ENCODE data around the gene RMRP.
A peak's percentile ranks its signal among the peaks of the same experiment; 100 is the strongest.

The RMRP gene

DNA sequence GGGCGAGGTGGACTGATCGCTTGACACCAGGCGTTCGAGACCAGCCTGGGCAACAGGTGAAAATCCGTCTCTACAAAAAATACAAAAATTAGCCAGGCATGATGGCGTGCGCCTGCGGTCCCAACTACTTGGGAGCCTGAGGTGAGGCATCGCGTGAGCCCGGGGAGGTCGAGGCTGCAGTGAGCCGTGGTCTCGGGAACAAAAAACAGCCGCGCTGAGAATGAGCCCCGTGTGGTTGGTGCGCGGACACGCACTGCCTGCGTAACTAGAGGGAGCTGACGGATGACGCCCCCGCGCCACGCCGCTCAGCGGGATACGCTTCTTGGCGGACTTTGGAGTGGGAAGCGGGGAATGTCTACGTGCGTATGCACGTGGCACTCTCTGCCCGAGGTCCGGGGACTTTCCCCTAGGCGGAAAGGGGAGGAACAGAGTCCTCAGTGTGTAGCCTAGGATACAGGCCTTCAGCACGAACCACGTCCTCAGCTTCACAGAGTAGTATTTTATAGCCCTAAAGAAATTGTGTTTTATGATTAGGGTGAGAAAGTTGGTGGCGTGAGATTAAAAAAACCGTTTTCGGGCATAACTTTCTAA, at the start of gene RMRP:
Gene RMRP (minus strand): TSS at position 474 of the 591 bp plus-strand sequence.
- peak; percentile 94 for DNase-seq (ENCODE audit: low read depth)

GRCh38 chr9:35706951-35707350, 49.1 kb upstream of the RMRP start:
- DNase-seq (ENCODE audit: low read depth), result no peak

DNA sequence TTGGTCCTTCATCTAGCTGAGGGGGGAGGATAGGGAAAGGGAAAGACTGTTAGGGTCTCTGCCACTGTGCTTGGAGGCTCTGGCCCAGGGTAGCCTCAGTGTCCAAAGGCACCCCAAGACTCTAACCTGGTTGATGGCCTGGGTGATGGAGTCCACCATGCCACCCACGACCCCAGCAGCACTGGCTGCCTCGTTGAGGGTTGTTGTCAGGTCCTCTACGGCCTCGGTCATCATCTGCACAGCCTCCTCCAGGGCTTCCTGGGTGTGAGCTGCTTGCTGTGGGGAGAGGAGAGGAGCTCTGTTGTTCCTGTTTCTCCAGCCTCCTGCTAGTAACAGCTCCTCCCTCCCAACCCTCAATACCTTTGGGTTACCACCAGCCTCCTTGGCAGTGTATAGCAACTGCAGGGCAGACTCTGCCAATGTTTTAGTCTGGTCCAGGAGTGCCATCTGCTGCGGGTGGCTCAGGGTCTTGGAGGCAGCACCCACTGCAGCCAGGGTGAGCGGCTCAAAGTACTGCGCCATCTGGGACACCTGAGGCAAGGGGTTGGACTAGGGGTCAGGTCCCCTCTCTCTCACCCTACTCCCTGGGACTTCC, 48.1 kb upstream of the RMRP start:
- DNase-seq (ENCODE audit: low read depth), result no peak

GRCh38 chr9:35705372-35705771, 47.6 kb upstream of the RMRP start:
- DNase-seq (ENCODE audit: low read depth), result no peak

DNA sequence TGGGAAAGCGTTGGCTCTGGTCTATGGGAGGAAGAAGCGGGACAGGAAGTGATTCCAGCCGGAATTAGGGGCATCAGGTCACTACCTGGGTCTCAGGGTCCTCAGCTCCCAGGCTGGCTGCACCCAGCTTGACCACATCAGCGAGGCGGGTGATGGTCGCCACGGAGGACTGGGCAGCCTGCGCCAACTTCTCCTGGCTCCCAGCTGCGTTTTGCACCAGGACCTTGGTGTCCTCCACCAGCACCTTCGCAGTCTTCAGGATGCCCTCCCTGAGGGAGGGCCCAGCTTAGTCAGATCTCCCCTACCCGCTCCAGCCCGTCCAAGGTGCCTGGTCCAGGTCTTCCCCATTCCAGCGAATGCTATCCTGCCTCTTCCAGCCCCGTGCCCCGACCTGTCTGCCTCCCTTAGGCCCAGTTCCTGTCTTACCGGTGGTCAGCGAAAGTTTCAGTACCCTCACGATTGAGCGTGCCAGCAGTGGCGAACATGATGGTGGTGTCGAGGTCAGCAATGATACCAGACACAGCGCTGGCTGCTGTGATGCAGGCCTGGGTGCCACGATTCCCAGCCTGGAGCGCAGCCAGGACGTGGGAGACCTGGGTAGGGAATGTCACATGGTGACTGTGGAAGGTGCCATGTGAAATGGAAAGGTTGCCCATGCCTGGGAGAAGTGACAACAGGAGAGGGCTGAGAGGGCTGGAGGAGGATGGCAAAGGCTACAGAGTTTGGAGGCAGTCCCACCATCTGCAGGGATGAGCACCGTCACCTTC, 46.3 kb upstream of the RMRP start:
- no peak for DNase-seq (ENCODE audit: low read depth)

GRCh38 chr9:35702696-35703095, 44.9 kb upstream of the RMRP start:
- DNase-seq (ENCODE audit: low read depth), result no peak

DNA sequence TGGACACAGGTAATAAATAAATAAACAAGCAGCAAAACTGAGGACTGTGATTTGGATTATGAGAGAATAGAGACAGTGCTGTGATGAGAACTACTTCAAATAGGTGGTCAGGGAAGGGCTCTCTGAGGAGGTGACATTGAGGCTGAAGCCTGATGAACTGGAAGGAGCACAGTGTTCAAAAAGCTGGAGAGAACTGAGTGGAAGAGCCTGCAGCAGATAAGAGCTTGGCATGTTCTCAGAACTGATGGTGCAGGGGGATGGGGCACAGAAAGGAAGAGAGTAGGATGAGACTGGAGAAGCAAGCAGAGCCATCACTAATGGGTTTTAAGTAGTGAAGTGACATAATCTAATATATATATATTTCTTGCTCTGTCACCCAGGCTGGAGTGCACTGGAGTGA, 43.1 kb upstream of the RMRP start:
- DNase-seq (ENCODE audit: low read depth), result no peak

DNA sequence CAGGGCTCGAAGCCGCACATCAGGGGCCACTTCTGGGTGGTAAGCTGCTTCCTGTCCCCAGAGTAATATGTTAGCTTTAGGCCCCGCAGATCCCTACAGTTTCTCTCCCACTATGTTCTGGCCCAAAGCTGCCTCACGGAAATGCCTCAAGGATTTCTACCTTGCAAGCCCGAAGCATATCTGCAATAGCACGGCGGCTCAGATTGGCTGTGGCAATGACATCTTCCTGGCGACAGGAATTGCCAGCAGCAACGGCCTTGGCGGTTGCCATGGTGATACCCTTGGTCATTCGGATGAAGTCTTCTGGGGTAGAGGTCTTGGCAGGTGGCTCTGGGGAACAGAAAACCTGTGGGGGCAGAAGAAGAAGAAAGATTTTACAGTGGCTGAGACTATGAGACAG, 42.2 kb upstream of the RMRP start:
- DNase-seq (ENCODE audit: low read depth), result no peak

- DNase-seq (ENCODE audit: low read depth), result no peak
Measured at GRCh38 chr9:35698231-35698630, 40.4 kb upstream of the RMRP start.

DNA sequence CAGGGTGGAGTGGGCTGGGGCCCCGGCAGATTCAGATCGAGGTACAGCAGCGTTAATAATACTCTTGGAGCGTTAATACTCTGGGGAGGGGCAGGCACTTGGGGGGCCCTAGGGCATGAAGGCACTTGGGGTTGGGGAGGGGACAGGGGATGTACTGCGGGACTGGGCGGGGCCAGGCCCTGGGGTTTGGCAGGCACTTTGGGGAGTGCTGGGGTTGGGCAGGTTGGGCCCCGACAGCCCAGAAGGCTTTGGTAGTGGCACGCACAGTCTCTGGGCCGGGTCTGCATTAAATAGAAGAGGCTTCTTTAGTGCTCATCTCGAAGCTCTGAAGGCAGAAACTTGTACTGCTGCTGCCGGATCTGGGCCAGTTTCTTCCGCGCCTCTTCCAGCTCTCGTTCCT, 39.7 kb upstream of the RMRP start:
- DNase-seq (ENCODE audit: low read depth), result no peak

DNA sequence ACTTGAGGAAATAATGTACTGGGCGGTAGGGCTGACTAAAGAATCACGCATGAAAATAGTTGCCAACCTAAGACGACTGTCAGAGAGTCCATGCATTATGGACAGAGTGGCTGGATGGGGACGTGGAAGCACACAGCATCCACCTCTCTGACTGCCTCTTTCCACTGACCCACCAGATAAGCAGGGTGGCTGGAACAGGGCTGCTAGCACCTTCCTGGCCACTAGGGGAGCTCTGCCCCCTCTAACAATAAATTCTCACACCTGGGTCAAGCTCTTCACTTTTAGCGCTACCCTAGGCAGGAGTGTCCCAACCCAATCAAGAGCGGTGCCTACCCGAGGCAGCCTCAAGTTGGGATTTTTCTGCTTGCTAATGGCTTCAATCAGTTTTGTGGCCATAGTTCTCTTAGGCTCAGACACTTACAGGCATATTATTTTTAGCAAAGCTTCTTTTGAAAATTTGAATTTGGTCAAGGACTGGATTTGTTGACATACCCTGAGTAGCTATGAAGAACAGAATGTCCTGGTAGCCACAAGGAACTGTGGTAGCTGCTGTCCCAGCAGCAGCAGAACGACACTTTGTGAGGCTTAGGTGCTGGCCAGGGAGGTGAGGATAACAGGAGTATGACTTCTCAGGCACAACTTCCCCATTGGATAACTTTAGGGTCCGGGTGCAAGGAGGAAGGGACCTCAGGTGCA, 38.8 kb upstream of the RMRP start:
- DNase-seq (ENCODE audit: low read depth), result peak; percentile 40

- no peak for DNase-seq (ENCODE audit: low read depth)
Measured at GRCh38 chr9:35695943-35696401, 38.2 kb upstream of the RMRP start.

DNA sequence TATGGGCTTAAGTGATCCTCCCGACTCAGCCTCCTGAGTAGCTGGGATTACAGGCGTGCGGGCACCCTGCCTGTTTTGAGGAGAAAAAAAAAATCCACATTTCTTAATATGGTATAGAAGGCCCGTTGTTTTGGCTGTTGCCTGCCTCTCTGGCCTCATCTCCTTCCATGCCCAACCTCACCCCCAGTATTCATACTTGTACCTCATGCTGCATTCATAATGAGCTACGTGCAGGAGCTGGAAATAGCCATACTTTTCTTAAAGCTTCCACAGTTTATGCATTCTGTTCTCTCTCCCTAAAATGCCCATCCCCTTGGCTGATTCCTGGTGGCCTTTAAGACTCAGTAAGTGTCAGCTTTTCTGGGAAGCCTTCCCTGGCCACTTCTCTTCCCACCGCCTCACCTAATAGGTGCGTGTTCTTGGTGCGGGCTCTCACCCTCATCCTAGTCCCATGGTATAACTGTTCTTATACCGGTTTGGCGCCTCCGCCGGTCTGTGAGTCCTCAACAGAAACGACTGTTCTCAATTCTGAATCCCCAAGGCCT, 34.0 kb upstream of the RMRP start:
- DNase-seq (ENCODE audit: low read depth), result no peak

DNA sequence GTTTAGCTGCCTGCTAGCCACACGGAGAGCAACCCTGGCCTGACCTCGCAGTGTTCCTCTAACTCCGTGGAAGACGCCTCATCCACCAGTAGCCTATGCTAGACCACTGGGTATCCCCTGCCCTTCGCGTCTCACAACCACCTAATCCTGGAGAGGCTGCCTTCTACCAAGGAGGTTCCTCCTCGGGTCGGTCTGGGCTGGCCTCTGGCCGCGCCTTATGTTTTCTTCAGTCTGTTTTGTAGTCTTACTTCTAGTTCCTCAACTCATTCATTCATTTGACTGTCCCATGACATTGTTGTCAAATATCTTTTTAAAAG, 33.5 kb upstream of the RMRP start:
- no peak for DNase-seq (ENCODE audit: low read depth)

- DNase-seq (ENCODE audit: low read depth), result no peak
Measured at GRCh38 chr9:35690614-35691333, 33.0 kb upstream of the RMRP start.

DNA sequence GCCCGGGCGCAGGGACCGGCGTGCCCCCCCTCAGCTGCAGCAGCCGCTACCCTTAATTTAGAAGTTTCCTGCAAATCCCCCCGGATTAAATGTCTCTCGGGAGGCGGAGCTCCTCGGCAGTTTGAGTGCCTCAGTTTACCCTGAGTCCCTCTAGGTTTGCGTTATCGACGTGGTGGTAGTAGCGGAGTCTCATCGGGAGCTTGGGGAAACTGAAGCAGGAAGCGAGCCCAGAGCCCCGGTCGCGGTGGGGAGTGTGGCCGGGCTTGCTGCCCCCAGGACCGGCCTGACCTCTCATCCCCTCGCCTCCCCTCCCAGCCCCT, 32.4 kb upstream of the RMRP start:
- no peak for DNase-seq (ENCODE audit: low read depth)

DNA sequence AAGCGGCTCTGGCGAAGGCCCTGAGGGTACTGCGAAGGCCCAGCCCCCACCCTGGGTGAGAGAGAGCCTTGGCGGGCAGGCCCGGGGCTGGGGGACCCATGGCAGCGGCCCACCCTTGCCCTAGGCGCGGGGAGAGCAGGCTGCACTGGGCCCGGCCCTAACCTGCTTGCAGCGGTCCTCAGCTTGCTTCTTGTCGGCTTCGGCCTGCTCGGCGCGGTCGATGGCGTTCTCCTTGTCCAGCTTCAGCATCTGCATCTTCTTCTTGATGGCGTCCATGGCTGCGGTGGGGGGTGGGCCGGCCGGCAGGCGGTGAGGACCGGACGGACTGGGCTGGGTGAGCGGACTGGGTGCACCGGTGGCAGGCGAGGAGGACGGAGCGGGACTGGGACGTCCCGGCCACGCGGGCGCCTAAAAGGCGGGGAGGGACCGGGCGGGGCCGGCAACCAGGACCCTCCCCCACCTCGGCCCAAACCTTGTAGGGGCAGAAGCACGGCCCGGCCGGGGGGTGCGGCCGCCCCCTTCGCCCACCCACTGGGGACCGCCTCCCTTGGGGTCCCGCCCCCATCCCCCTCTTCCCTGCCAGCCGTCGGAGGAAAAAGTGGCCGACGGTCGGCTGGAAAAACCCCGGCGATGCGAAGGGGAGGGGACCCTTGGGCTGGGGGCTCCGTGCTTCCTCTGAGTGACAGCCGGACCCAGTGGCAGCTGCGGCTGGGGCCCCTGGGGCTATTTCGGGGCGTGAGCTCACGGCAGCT, 31.9 kb upstream of the RMRP start, which contains the start of gene TPM2:
Gene TPM2 (minus strand): TSS at position 384 of the 752 bp plus-strand sequence. CDS start 108 bp downstream, at position 276.
- DNase-seq (ENCODE audit: low read depth), result no peak

- DNase-seq (ENCODE audit: low read depth), result no peak
Measured at GRCh38 chr9:35688558-35689541, 31.0 kb upstream of the RMRP start.

- DNase-seq (ENCODE audit: low read depth), result no peak
Measured at GRCh38 chr9:35687972-35688557, 30.2 kb upstream of the RMRP start.

DNA sequence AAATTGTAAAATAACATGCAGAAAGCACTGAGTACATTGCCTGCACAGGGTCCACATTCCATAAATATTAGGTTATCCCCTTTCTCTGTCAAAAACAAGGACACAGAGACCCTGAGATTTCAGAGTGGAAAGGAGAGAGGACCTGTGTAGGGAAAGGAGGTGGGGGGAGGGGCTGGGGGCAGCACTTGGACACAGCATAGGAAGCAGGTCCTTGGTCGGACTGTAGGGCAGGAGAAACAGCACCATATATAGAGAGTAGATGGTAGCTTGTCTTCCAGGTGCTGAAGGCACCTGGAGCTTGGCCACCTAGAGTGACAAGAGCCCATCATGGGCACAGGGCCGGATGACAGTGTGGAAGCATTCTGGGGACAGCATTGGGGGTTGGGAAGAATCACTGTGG, 29.5 kb upstream of the RMRP start:
- DNase-seq (ENCODE audit: low read depth), result no peak
